ENCODE data around the gene GCAT. TPM values are rescaled to one million over a fixed set of nuclear protein-coding genes. Genes with fewer than 3 reads are reported as not detected.

Gene GCAT
- total and polyA plus RNA-seq, 3 donors from 2014 or later: 21.4 to 40.6 (median 36.7) TPM

GRCh38 chr22:37778370-37779009 lies 29.2 kb upstream of the GCAT start:
- H3K27ac ChIP-seq: no peak overlapping the region
- no peak for DNase-seq
- no peaks in the 10 kb centered on the region for H3K36me3 ChIP-seq (ENCODE audit: low read depth, missing control alignments)
- H3K4me3 ChIP-seq: no peak overlapping the region
- intact Hi-C loops (cut with DNase I; ENCODE audit: low total_unique reads): no loop called here
- no peaks in the 10 kb centered on the region for H3K4me1 ChIP-seq
- H3K9me3 ChIP-seq: no peaks in the 10 kb centered on the region
- WGBS, 2 donors: 82 to 89% methylated on average over 10 of the region's 10 CpGs
- TF ChIP-seq POLR2A (IDR thresholded peaks at IDR 0.05) (no peak), CTCF (IDR thresholded peaks at IDR 0.05) (no peak)
- H3K27me3 ChIP-seq: no peaks in the 10 kb centered on the region

GRCh38 chr22:37781434-37782059 lies 26.2 kb upstream of the GCAT start:
- H3K36me3 ChIP-seq (ENCODE audit: low read depth, missing control alignments): no peaks in the 10 kb centered on the region
- intact Hi-C loops (cut with DNase I; ENCODE audit: low total_unique reads): no loop called here
- no peak overlapping the region for H3K4me3 ChIP-seq
- no peaks in the 10 kb centered on the region for H3K4me1 ChIP-seq
- no peak overlapping the region for H3K27ac ChIP-seq
- no peaks in the 10 kb centered on the region for H3K27me3 ChIP-seq
- peak; percentile 48 for DNase-seq
- TF ChIP-seq POLR2A (IDR thresholded peaks at IDR 0.05): no peak
- TF ChIP-seq CTCF (IDR thresholded peaks at IDR 0.05): no peak
- 56 to 68% methylated on average over 13 of the region's 13 CpGs for WGBS, 2 donors
- H3K9me3 ChIP-seq: no peaks in the 10 kb centered on the region

- Histone ChIP-seq H3K27me3 (no peaks in the 10 kb centered on the region), H3K36me3 (ENCODE audit: low read depth, missing control alignments) (no peaks in the 10 kb centered on the region), H3K4me3 (no peak overlapping the region), H3K9me3 (no peaks in the 10 kb centered on the region), H3K27ac (no peak overlapping the region), H3K4me1 (no peaks in the 10 kb centered on the region)
- no peak for DNase-seq
- intact Hi-C loops (cut with DNase I; ENCODE audit: low total_unique reads): no loop called here
- TF ChIP-seq POLR2A (IDR thresholded peaks at IDR 0.05): no peak
- no peak for TF ChIP-seq CTCF (IDR thresholded peaks at IDR 0.05)
- WGBS, 2 donors: 71 to 74% methylated on average over 17 to 18 of the region's 18 CpGs
Measured at GRCh38 chr22:37782340-37783168, 25.2 kb upstream of the GCAT start.

GRCh38 chr22:37784829-37785495 lies 22.8 kb upstream of the GCAT start:
- no peak overlapping the region for H3K27ac ChIP-seq
- WGBS, 2 donors: 86% methylated on average over 8 to 11 of the region's 11 CpGs
- no peak for DNase-seq
- no peaks in the 10 kb centered on the region for H3K27me3 ChIP-seq
- no peaks in the 10 kb centered on the region for H3K36me3 ChIP-seq (ENCODE audit: low read depth, missing control alignments)
- no peaks in the 10 kb centered on the region for H3K4me1 ChIP-seq
- intact Hi-C loops (cut with DNase I; ENCODE audit: low total_unique reads): no loop called here
- no peak overlapping the region for H3K4me3 ChIP-seq
- TF ChIP-seq CTCF (IDR thresholded peaks at IDR 0.05) (no peak), POLR2A (IDR thresholded peaks at IDR 0.05) (no peak)
- no peaks in the 10 kb centered on the region for H3K9me3 ChIP-seq

Measured in testis (tissue), 3 donors.